Measurements from ENCODE around the gene MAML3. TPM values are rescaled to one million over a fixed set of nuclear protein-coding genes. Genes with fewer than 3 reads are reported as not detected.

Gene MAML3
- total RNA-seq: 8.7 and 11.2 TPM in 2 replicates
- 4.1 TPM in 2 replicates for polyA plus RNA-seq

GRCh38 chr4:140153718-140154571 is at the start of gene MAML3:
Gene MAML3, minus strand, starts transcription at chr4:140154184. Its CDS starts 857 bp downstream, at chr4:140153327.
- H3K9me2 ChIP-seq (replicated peaks; ENCODE audit: insufficient read depth): no peaks in the 10 kb centered on the region
- H3K79me2 ChIP-seq: peaks cover 14% of the 10 kb centered on the region
- H3K27me3 ChIP-seq: no peaks in the 10 kb centered on the region
- peak within 1 kb of the TSS; percentile 100 for H3K27ac ChIP-seq
- no peak for TF ChIP-seq EZH2 (IDR thresholded peaks at IDR 0.05; ENCODE audit: borderline replicate concordance)
- no peak for TF ChIP-seq EZH2phosphoT487 (IDR thresholded peaks at IDR 0.05; ENCODE audit: low read depth, severe bottlenecking, unreplicated experiment)
- TF ChIP-seq, protein P1, sequence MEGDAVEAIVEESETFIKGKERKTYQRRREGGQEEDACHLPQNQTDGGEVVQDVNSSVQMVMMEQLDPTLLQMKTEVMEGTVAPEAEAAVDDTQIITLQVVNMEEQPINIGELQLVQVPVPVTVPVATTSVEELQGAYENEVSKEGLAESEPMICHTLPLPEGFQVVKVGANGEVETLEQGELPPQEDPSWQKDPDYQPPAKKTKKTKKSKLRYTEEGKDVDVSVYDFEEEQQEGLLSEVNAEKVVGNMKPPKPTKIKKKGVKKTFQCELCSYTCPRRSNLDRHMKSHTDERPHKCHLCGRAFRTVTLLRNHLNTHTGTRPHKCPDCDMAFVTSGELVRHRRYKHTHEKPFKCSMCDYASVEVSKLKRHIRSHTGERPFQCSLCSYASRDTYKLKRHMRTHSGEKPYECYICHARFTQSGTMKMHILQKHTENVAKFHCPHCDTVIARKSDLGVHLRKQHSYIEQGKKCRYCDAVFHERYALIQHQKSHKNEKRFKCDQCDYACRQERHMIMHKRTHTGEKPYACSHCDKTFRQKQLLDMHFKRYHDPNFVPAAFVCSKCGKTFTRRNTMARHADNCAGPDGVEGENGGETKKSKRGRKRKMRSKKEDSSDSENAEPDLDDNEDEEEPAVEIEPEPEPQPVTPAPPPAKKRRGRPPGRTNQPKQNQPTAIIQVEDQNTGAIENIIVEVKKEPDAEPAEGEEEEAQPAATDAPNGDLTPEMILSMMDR (IDR thresholded peaks at IDR 0.05; ENCODE audit: poor library complexity): no peak
- H3K36me3 ChIP-seq (replicated peaks; ENCODE audit: insufficient read depth, low read depth): no peaks in the 10 kb centered on the region
- peak within 1 kb of the TSS; percentile 65 for H2AFZ ChIP-seq
- H3K4me3 ChIP-seq: peak within 1 kb of the TSS; percentile 68
- 1% methylated on average over 66 of the region's 79 CpGs for WGBS (ENCODE audit: low lambda C conversion rate, missing lambda C conversion rate)
- H3K9me3 ChIP-seq (ENCODE audit: low read depth): no peaks in the 10 kb centered on the region
- no peaks in the 10 kb centered on the region for H4K20me1 ChIP-seq (ENCODE audit: insufficient read depth, poor library complexity, severe bottlenecking)
- peak; percentile 96 for DNase-seq (ENCODE audit: low spot score)
- peak within 1 kb of the TSS; percentile 79 for H3K4me2 ChIP-seq
- peaks cover 14% of the 10 kb centered on the region for H3K4me1 ChIP-seq (ENCODE audit: insufficient read depth)

DNA sequence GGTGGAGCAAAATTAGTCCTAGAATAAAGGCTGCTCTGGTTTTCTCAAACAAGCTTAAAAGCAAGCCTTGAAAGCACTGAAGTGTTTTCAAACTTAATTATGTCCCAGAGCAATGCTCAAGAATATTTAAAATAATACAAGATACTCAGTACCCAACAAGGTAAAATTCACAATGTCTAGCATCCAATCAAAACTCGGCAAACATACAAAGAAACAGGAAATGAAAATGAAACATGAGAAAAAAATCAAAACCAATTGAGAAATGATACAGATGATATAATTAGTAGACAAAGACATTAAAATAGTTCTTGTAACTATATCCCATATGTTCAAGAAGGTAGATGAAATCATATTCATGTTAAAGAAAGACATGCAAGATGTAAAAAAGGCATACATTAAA is 45.0 kb upstream of the MAML3 start:
- Histone ChIP-seq H2AFZ (peak overlapping the region; percentile 9), H3K79me2 (no peaks in the 10 kb centered on the region), H3K9me3 (ENCODE audit: low read depth) (no peaks in the 10 kb centered on the region), H3K27me3 (no peaks in the 10 kb centered on the region), H3K4me3 (no peak overlapping the region), H3K36me3 (replicated peaks; ENCODE audit: insufficient read depth, low read depth) (no peaks in the 10 kb centered on the region), H3K27ac (no peak overlapping the region), H3K4me1 (ENCODE audit: insufficient read depth) (no peaks in the 10 kb centered on the region), H3K9me2 (replicated peaks; ENCODE audit: insufficient read depth) (no peaks in the 10 kb centered on the region), H4K20me1 (ENCODE audit: insufficient read depth, poor library complexity, severe bottlenecking) (no peaks in the 10 kb centered on the region), H3K4me2 (no peak overlapping the region)
- 93% methylated on average over 1 of the region's 1 CpG for WGBS (ENCODE audit: low lambda C conversion rate, missing lambda C conversion rate)
- TF ChIP-seq EZH2 (IDR thresholded peaks at IDR 0.05; ENCODE audit: borderline replicate concordance) (no peak), EZH2phosphoT487 (IDR thresholded peaks at IDR 0.05; ENCODE audit: low read depth, severe bottlenecking, unreplicated experiment) (no peak)
- TF ChIP-seq, protein P1 (IDR thresholded peaks at IDR 0.05; ENCODE audit: poor library complexity): no peak
- DNase-seq (ENCODE audit: low spot score): no peak

GRCh38 chr4:140195806-140196205 is 41.8 kb upstream of the MAML3 start:
- no peaks in the 10 kb centered on the region for H3K36me3 ChIP-seq (replicated peaks; ENCODE audit: insufficient read depth, low read depth)
- no peak overlapping the region for H3K27ac ChIP-seq
- 79% methylated on average over 6 of the region's 6 CpGs for WGBS (ENCODE audit: low lambda C conversion rate, missing lambda C conversion rate)
- H3K4me3 ChIP-seq: no peak overlapping the region
- no peaks in the 10 kb centered on the region for H4K20me1 ChIP-seq (ENCODE audit: insufficient read depth, poor library complexity, severe bottlenecking)
- TF ChIP-seq EZH2phosphoT487 (IDR thresholded peaks at IDR 0.05; ENCODE audit: low read depth, severe bottlenecking, unreplicated experiment) (no peak), EZH2 (IDR thresholded peaks at IDR 0.05; ENCODE audit: borderline replicate concordance) (no peak)
- TF ChIP-seq, protein P1 (IDR thresholded peaks at IDR 0.05; ENCODE audit: poor library complexity): no peak
- no peaks in the 10 kb centered on the region for H3K9me2 ChIP-seq (replicated peaks; ENCODE audit: insufficient read depth)
- no peaks in the 10 kb centered on the region for H3K27me3 ChIP-seq
- no peaks in the 10 kb centered on the region for H3K4me1 ChIP-seq (ENCODE audit: insufficient read depth)
- H3K79me2 ChIP-seq: no peaks in the 10 kb centered on the region
- DNase-seq (ENCODE audit: low spot score): no peak
- no peaks in the 10 kb centered on the region for H3K9me3 ChIP-seq (ENCODE audit: low read depth)
- no peak overlapping the region for H2AFZ ChIP-seq
- no peak overlapping the region for H3K4me2 ChIP-seq

All from hepatocyte (in vitro differentiated cells).